Measurements from ENCODE around the gene MMP23B.
"Not testable (repeated sequence)": the region's sequence is repeated elsewhere in the genome, so short reads cannot be mapped to it uniquely, and the experiment has no call there.

MMP23B gene

DNA sequence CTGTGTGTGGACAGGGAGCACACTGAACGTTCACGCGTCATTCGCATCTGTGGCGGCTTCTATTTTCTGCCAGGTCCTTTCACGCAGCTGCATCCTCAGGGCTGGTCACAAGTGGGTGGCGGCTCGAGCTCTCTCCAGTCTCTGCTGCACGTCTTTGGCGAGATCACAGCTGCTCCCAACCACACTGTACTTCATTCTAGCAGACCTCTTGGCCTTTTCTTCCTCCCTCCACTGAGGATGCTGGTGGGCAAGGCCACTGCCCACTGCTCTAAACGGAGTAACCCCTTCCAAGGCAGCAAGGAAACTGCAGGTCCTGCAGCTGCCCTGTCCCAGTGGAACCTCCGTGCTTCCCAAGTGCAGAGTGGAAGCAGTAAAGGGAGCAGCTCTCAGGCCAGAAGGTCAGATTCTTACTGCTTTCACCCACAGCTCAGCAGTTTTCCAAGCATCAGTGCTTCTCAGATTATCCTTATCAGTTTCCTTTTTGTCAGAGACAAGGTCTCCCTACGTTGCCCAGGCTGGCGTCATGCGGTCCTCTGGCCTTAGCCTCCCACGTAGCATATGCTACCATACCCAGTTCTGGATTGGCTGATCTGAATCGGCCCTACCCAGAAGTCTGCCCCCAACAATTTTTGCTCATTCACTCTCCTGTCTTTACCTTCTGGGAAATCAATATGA lies 15.7 kb downstream of the MMP23B start:
- H3K27ac ChIP-seq (ENCODE audit: insufficient read depth in 1 of 2, low read depth in 1 of 2, low read length in 2 of 2, poor library complexity in 1 of 2, severe bottlenecking in 2 of 2); H3K4me1 ChIP-seq (ENCODE audit: control extremely low read depth in 1 of 4, control insufficient read depth in 4 of 4, insufficient read depth in 4 of 4, low read length in 3 of 4); H3K9me3 ChIP-seq (ENCODE audit: control extremely low read depth in 1 of 5, control insufficient read depth in 4 of 5, insufficient read depth in 2 of 5, low read depth in 1 of 5, low read length in 4 of 5); CTCF ChIA-PET; POLR2A ChIA-PET; H3K4me3 ChIP-seq (ENCODE audit: control insufficient read depth in 1 of 7, extremely low read depth in 1 of 7, insufficient read depth in 4 of 7, low read depth in 2 of 7, low read length in 6 of 7); H3K27me3 ChIP-seq (replicated peaks in 2 of 5; ENCODE audit: control insufficient read depth in 4 of 5, insufficient read depth in 5 of 5, low read length in 4 of 5): not testable (repeated sequence)
- H3K36me3 ChIP-seq (ENCODE audit: control insufficient read depth in 4 of 4, insufficient read depth in 4 of 4, low read length in 3 of 4) = peaks cover 10 to 44% (median 27%) of the 10 kb centered on the region in 4 experiments
- DNase-seq = peak in 1 of 3 donors; percentile 8
- 93% methylated on average over 12 of the region's 17 CpGs for WGBS (ENCODE audit: insufficient coverage)

DNA sequence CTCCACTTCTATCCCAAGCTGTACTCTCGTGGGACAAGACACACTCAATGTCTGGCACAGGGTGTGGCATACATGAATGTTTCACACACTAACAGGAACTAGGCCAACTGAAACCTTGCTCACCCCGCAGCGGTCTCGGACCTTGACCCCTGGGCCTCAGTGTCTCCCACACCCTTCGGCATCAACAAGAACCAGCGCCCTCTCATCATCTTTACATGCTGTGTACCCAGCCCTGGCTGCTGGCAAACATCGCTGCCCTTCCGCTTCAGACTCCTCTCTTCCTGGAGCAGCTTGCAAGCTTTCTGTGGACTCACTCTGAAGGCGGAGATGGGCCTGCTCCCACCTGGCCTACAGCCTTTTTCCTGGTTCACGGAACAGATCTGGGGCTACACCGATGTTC lies 16.3 kb downstream of the MMP23B start:
- CTCF ChIA-PET; DNase-seq; H3K27ac ChIP-seq (ENCODE audit: insufficient read depth in 1 of 2, low read depth in 1 of 2, low read length in 2 of 2, poor library complexity in 1 of 2, severe bottlenecking in 2 of 2); POLR2A ChIA-PET; H3K9me3 ChIP-seq (ENCODE audit: control extremely low read depth in 1 of 5, control insufficient read depth in 4 of 5, insufficient read depth in 2 of 5, low read depth in 1 of 5, low read length in 4 of 5); H3K27me3 ChIP-seq (replicated peaks in 2 of 5; ENCODE audit: control insufficient read depth in 4 of 5, insufficient read depth in 5 of 5, low read length in 4 of 5); H3K4me3 ChIP-seq (ENCODE audit: control insufficient read depth in 1 of 7, extremely low read depth in 1 of 7, insufficient read depth in 4 of 7, low read depth in 2 of 7, low read length in 6 of 7); H3K4me1 ChIP-seq (ENCODE audit: control extremely low read depth in 1 of 4, control insufficient read depth in 4 of 4, insufficient read depth in 4 of 4, low read length in 3 of 4): not testable (repeated sequence)
- WGBS (ENCODE audit: insufficient coverage) = 98% methylated on average over 7 of the region's 11 CpGs
- peaks cover 10 to 45% (median 27%) of the 10 kb centered on the region in 4 experiments for H3K36me3 ChIP-seq (ENCODE audit: control insufficient read depth in 4 of 4, insufficient read depth in 4 of 4, low read length in 3 of 4)

DNA sequence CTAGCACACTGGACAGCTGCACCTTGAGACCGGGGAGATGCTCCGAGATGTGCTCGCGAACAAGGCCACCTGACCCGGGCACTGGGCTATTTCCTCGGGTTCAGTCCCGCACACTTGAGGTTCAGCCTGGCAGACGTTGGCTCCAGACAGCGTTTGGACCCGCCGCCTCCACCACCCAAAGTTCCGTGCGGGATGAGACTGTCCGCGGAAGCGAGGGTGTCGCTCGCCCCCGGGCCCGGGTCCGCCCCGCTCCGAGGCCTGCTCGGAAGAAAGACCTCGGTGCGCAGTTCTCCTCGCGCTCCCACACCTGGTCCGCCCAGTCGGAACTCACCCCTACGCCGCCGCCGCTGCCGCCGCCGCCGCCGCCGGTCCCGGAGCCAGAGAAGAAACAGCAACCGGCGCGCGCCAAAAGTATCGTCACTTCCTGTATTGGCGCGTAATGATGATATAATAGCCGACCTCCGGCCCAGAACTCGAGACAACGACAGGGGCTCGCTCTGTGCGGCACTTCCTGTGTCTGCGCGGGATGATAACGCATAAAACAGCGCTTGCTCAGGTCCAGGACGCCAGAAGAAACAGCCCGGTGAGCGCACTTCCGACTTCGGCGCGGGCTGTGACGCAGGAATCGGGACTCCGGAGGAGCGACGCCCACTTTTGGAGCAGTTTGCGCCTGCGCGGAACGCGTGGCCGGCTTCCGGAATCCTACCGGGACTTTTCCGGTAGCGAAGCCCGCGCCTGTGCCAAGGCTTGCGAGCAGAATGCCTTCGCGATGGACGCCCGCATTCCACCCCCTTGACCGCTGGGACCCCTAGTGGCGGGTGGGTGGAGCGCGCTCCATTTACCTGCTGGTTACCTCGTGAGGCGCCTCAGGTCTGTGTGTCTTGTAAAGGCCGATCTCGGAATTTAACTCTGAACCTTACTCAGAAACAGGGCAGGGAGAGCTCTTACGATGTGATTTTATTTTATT lies 26.9 kb downstream of the MMP23B start, which contains the start of gene CDK11B:
Gene CDK11B (minus strand): TSS at position 422 of the 967 bp plus-strand sequence. CDS start 1,519 bp downstream, outside the sequence.
- Histone ChIP-seq H3K4me3 (ENCODE audit: control insufficient read depth in 1 of 7, extremely low read depth in 1 of 7, insufficient read depth in 4 of 7, low read depth in 2 of 7, low read length in 6 of 7) (peak within 1 kb of the TSS; percentile 31 to 83 (median 67)), H3K36me3 (ENCODE audit: control insufficient read depth in 4 of 4, insufficient read depth in 4 of 4, low read length in 3 of 4) (peaks cover 6 to 26% (median 13%) of the 10 kb centered on the region in 4 experiments), H3K27ac (ENCODE audit: insufficient read depth in 1 of 2, low read depth in 1 of 2, low read length in 2 of 2, poor library complexity in 1 of 2, severe bottlenecking in 2 of 2) (peak within 1 kb of the TSS; percentile 95)
- CTCF ChIA-PET = interaction anchor here (0.6 kb wide), 1 partner anchor 417 kb away, joined by 3 read pairs; no protein-coding TSS in a partner anchor
- 0% methylated on average over 34 of the region's 96 CpGs for WGBS (ENCODE audit: insufficient coverage)
- H3K9me3 ChIP-seq (ENCODE audit: control extremely low read depth in 1 of 5, control insufficient read depth in 4 of 5, insufficient read depth in 2 of 5, low read depth in 1 of 5, low read length in 4 of 5); POLR2A ChIA-PET; H3K27me3 ChIP-seq (replicated peaks in 2 of 5; ENCODE audit: control insufficient read depth in 4 of 5, insufficient read depth in 5 of 5, low read length in 4 of 5); H3K4me1 ChIP-seq (ENCODE audit: control extremely low read depth in 1 of 4, control insufficient read depth in 4 of 4, insufficient read depth in 4 of 4, low read length in 3 of 4): not testable (repeated sequence)
- DNase-seq = peak; percentile 99

DNA sequence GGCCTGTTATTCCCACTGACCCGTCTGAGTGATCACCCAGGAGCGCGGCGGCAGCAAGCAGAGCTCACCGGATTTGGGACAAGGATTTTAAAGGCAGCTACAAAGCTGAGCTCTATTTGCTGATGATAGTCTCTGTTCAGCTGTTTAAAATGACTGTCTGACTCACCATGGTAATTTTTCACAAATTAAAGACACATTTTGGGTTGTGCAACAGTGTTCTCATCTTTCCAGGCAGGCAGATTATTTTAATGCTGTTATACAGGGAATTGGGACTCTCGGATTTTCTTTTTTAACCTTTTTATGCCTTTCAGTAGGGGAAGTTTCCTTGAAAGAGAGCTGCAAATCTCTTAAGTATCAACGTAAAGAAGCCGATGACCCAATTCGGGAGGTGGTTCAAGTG lies 30.4 kb downstream of the MMP23B start:
- H3K9me3 ChIP-seq (ENCODE audit: control extremely low read depth in 1 of 5, control insufficient read depth in 4 of 5, insufficient read depth in 2 of 5, low read depth in 1 of 5, low read length in 4 of 5); H3K4me1 ChIP-seq (ENCODE audit: control extremely low read depth in 1 of 4, control insufficient read depth in 4 of 4, insufficient read depth in 4 of 4, low read length in 3 of 4); H3K4me3 ChIP-seq (ENCODE audit: control insufficient read depth in 1 of 7, extremely low read depth in 1 of 7, insufficient read depth in 4 of 7, low read depth in 2 of 7, low read length in 6 of 7); POLR2A ChIA-PET; CTCF ChIA-PET; H3K27ac ChIP-seq (ENCODE audit: insufficient read depth in 1 of 2, low read depth in 1 of 2, low read length in 2 of 2, poor library complexity in 1 of 2, severe bottlenecking in 2 of 2); H3K27me3 ChIP-seq (replicated peaks in 2 of 5; ENCODE audit: control insufficient read depth in 4 of 5, insufficient read depth in 5 of 5, low read length in 4 of 5); DNase-seq: not testable (repeated sequence)
- H3K36me3 ChIP-seq (ENCODE audit: control insufficient read depth in 4 of 4, insufficient read depth in 4 of 4, low read length in 3 of 4) = peaks cover 0 to 23% (median 15%) of the 10 kb centered on the region in 4 experiments
- whole genome bisulfite sequencing (ENCODE audit: insufficient coverage) = 97% methylated on average over 3 of the region's 9 CpGs

DNA sequence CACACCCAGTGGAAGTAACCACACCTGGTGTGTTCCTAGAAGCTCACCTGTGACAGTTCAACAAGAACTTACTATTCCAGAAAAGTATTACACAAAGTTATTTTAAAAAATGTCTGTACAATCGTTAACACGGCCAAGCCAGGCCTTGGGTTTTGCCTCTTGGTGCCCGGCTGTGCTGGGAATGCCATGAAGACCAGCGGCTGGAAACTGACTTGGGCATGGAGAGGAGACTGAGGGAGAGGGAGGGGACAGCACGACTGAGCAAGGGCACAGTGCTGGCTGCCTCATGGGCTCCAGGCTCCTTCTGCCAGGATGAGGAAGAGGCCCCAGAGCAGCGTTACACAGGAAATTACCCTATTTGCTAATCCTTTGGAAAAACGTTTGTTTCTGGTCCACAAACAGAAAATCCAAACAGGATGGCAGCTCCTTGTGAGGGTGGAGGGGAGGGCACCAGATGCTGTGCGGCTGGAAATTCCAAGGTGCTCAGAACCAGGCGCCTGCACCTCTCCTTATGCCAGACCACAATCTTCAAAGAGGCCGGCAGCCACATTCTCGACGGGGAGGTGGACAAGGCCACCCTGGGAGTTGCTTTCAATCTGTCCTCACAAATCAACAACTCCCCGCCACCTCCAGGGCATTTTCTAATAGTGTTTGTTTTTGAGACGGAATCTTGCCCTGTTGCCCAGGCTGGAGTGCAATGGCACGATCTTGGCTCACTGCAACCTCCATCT lies 31.0 kb downstream of the MMP23B start:
- CTCF ChIA-PET; H3K27ac ChIP-seq (ENCODE audit: insufficient read depth in 1 of 2, low read depth in 1 of 2, low read length in 2 of 2, poor library complexity in 1 of 2, severe bottlenecking in 2 of 2); POLR2A ChIA-PET; H3K9me3 ChIP-seq (ENCODE audit: control extremely low read depth in 1 of 5, control insufficient read depth in 4 of 5, insufficient read depth in 2 of 5, low read depth in 1 of 5, low read length in 4 of 5); DNase-seq; H3K27me3 ChIP-seq (replicated peaks in 2 of 5; ENCODE audit: control insufficient read depth in 4 of 5, insufficient read depth in 5 of 5, low read length in 4 of 5); H3K4me3 ChIP-seq (ENCODE audit: control insufficient read depth in 1 of 7, extremely low read depth in 1 of 7, insufficient read depth in 4 of 7, low read depth in 2 of 7, low read length in 6 of 7); H3K4me1 ChIP-seq (ENCODE audit: control extremely low read depth in 1 of 4, control insufficient read depth in 4 of 4, insufficient read depth in 4 of 4, low read length in 3 of 4): not testable (repeated sequence)
- 88% methylated on average over 8 of the region's 15 CpGs for WGBS (ENCODE audit: insufficient coverage)
- peaks cover 0 to 26% (median 16%) of the 10 kb centered on the region in 4 experiments for H3K36me3 ChIP-seq (ENCODE audit: control insufficient read depth in 4 of 4, insufficient read depth in 4 of 4, low read length in 3 of 4)

DNA sequence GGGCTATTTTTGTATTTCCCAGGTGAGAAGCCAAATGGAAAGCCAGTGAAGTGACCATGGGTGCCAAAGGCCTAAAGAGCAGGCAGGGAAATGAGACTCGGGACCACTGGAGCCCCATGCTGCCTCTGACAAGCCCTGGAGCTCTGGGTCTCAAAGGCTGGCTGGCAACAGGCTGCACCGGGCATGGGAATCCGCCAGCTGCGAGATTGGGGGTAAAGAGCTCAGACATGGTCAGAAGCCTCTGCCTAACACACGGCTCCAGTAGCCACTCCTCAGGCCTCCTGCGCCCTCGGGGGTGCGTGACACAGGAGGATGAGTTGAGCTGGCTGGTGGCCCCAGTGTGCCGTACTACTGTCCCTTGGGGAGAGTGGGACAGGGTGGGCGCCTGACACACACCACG lies 32.3 kb downstream of the MMP23B start:
- H3K27me3 ChIP-seq (replicated peaks in 2 of 5; ENCODE audit: control insufficient read depth in 4 of 5, insufficient read depth in 5 of 5, low read length in 4 of 5); H3K4me3 ChIP-seq (ENCODE audit: control insufficient read depth in 1 of 7, extremely low read depth in 1 of 7, insufficient read depth in 4 of 7, low read depth in 2 of 7, low read length in 6 of 7); DNase-seq; CTCF ChIA-PET; H3K4me1 ChIP-seq (ENCODE audit: control extremely low read depth in 1 of 4, control insufficient read depth in 4 of 4, insufficient read depth in 4 of 4, low read length in 3 of 4); H3K9me3 ChIP-seq (ENCODE audit: control extremely low read depth in 1 of 5, control insufficient read depth in 4 of 5, insufficient read depth in 2 of 5, low read depth in 1 of 5, low read length in 4 of 5); POLR2A ChIA-PET; H3K27ac ChIP-seq (ENCODE audit: insufficient read depth in 1 of 2, low read depth in 1 of 2, low read length in 2 of 2, poor library complexity in 1 of 2, severe bottlenecking in 2 of 2): not testable (repeated sequence)
- WGBS (ENCODE audit: insufficient coverage) = no CpG with 5 or more reads among the region's 11 CpGs
- H3K36me3 ChIP-seq (ENCODE audit: control insufficient read depth in 4 of 4, insufficient read depth in 4 of 4, low read length in 3 of 4) = peaks cover 0 to 36% (median 17%) of the 10 kb centered on the region in 4 experiments

Data from common myeloid progenitor, CD34-positive (primary cell).